HG02870 (cell line): ENCODE measurements around the gene SMAD6.

Source experiments
- ATAC-seq: cut with Tn5 transposase; IDR thresholded peaks from one replicate; pipeline ENCODE4 v1.9.1; 2021; ENCODE audit warnings: mild to moderate bottlenecking, moderate library complexity; ENCODE audit not compliant: unreplicated experiment

Gene SMAD6

DNA sequence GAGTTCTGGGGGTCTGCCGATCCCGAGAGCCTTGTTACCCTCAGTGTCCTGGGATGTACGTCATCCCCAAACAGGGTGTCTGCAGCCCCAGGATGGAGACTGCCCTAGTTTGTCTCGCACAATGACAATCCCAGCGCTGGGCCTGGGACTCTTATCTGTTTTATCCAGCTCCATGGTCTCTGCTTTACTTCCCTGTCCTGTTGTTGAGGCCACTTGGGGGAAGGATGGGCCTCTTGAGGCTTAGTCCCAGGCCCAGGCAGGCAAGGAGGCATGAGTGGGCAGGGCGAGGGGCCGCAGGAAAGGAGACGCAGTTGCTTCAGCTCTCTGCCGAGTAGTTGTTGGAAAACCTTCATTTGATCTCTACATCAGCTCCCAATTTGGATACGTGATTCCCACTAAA, 17.4 kb downstream of the SMAD6 start:
- no peak for ATAC-seq

DNA sequence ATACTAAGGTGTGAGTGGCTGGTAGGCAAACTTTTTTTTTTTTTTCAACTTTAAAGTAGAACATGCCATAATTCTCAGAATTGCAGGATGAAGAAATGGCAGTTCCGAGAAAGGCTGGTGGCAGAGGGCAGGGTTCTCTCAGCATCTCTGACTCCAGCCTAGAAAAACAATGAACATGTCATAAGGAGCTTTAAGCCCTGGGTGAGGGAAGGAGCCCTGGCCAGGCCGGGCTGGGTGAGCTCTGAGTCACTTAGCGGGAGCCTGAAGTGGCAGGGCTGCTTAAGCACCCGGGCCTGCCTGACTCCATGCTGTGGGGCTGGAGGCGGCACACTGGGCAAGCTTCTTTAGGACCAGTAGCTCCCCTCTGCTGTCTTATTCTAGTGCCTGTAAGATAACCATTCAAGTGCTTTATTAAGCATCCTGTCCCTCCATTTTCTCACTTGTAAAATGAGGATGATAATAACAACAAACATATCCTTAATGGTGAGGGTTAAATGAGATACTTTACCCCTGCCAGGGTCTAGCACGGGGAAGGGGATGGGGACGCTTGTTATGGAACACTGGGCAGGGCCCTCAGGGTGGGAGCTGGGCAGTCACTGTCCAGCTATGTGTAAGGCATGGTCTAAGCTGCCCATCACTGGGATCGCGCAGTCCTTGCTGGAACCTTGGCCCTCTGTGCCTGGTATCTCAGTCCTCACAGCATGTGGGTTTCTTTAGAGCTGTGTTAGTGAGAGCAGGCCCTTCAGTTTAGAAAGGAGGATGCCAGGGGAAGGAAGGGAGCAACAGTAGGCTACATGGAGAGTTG, 18.4 kb downstream of the SMAD6 start:
- no peak for ATAC-seq

GRCh38 chr15:66721020-66721419, 19.0 kb downstream of the SMAD6 start:
- ATAC-seq, result no peak

DNA sequence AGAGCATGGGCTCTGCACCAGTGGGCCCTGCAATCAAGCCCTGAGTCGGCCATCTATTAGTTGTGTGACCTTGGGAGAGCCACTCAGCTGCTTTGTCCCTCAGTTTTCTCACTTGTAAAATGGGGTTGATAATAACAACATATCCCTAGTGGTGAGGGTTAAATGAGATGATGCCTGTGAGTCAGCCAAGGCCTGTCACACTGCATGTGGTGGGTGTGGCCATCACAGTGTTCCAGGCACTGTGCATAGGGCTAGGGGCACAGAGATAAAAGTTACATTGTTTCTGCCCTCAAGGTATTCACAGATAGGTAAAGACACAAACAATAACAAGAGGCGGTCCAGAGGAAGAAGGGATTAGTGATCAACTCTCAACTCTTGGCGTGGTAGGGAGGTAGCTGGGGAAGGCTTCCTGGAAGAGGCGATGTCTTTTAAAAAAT, 19.5 kb downstream of the SMAD6 start:
- no peak for ATAC-seq

- no peak for ATAC-seq
Observed at GRCh38 chr15:66721954-66722353, 19.9 kb downstream of the SMAD6 start.

DNA sequence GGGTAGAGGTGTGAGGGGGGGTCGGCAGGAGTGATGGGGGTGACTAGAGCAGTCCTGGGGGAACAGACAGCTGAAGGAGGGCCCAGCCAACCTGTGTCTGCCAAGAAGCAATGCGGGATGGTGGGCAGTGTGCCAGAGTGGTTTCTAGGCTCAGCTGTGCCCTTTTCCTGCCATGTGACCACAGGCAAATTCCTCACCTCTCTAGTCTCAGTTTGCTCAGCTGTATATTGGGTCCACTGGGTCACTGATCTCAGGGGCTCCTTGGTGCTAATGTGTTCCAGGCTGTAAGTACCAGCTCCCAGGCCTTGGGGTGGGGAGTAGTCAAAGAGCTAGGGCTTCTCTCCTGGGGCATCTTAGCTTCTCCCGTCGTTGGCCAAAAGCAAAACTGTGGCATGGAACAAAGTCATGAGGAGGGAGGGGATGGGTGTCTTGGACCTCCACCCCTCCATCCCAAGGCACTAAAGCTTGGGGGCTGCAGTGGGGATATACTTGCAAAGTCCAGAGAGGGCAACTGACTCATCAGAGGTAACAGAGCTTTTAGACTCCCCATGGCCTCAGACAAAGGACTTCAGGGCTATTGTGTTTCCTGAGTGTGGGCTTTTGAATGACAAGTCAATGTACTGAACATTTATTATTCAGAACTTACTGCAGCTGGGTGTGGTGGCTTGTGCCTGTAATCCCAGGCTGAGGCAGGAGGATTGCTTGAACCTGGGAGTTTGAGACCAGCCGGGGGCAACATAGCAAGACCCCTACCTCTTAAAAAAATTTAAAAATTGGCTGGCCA, 20.9 kb downstream of the SMAD6 start:
- no peak for ATAC-seq

- no peak for ATAC-seq
Observed at GRCh38 chr15:66723826-66724731, 22.0 kb downstream of the SMAD6 start.

- no peak for ATAC-seq
Observed at GRCh38 chr15:66724732-66725463, 22.9 kb downstream of the SMAD6 start.

DNA sequence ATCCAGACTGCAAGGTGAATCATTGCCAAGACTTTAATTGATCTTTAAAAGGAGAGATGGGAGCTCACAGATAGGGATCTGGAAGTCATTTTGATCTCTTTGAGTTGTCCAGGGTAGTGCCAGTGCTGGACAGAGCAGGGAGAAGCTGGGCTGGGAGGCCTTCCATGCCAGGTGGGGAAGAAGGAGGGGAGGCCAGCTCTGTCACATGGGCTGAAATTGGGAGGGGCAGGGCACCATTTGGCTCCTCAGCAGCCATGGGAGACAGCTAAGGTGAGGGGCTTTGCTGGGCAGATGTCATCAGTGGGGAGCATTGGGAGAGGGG, 23.4 kb downstream of the SMAD6 start:
- no peak for ATAC-seq

DNA sequence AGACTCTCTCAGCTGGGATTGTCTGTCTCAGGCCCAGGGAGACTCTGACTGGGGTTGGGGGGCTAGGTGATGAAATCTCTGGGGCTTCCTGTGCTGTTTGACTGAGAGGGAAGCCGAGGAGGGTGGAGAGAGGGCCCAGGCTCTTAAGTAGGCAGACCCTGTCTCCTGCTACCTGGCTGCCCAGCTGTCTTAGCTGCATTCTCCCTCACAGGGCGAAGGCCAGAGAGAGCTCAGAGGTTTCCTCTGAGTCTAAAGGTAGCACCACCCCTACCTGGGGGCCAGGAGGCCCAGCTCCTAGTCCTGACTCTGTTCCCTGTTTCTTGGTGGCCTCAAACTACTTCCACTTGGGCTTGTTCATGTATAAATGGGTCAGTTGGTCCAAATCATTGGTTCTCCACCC, 24.4 kb downstream of the SMAD6 start:
- ATAC-seq, result no peak

GRCh38 chr15:66729331-66729951, 27.4 kb downstream of the SMAD6 start:
- ATAC-seq, result no peak

DNA sequence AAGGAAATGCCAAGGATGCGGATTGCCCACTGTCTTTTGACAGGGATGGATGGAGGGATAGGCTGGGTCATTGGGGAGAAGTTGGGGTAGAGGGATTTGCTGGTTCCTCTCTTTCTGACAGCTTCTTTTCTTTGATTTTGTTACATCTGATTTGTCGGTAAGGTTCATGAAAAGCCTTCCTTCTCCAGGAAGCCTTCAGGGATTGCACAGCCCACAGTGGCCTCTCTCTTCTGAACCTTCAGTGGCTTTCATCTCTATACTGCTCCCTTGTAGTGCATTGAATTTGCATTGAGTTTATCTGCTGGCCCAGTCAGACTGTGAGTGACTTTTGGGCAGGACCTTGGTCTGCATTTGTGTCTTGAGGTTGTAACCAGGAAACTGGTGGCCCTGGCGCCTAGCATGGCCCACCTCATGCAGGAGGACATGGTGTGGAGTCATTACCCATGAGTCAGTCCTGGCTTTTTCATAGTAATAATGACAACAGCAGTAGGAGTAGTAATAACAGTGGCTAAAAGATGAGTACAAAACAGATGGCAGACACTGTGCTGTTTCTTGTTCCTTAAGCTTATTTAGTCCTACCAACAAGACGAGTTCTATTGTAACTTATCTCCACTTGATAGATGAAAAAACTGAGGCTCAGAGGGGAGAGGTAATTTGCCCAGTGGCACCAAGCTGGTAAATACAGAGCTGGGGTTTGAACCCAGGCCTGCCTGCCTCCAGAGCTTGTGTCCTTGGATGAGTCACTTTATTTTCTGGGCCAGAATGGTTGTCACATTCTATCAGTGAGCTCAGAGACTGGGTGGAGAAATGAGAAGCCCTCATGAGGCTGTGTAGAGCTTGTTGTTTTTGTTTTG, 28.4 kb downstream of the SMAD6 start:
- no peak for ATAC-seq

GRCh38 chr15:66733976-66734375, 31.9 kb downstream of the SMAD6 start:
- no peak for ATAC-seq

DNA sequence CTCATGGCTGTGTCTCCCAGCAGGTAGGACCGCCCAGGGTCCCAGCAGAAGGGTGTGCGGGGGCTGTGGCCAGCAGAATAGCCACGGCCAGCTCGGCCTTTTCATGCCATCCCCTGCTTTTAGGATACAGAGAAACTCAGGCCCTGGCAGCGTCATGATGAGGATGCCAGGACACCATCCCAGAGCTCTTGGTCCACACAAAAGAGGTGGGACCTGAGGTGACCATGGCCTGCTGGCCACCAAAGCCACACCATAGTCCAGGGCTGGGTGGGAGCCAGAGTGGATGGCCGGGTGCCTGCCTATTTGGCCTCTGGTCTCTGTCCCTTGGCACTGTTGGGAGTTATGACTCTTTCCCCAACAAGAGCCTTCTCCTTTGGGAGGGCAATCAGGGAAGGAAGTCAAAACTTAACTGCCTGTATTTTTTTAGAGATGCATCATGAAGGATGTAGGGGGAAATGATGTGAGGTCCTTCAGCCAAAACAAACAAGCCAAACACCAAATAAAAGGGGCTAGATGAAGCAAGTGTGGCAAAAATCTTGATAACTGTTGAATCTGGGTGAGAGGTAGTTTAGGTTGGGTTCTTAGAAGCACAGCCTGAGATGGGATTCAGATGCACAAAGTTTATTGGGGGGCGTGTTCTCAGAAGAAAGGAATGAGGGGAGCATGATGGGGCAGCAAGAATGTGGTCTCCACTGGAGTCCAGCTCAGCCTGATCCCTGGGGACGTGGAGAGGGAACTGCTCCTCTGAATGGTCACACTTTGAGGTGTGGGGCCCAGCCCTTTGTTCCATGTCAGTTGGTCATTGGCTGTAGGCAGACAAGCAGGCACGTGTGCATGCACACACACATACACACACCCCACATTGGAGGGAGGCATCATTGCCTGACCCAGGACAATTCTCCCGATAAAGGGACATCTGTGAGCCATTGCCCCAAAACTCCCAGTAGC, 33.2 kb downstream of the SMAD6 start:
- no peak for ATAC-seq

- ATAC-seq, result no peak
Observed at GRCh38 chr15:66735909-66736305, 33.9 kb downstream of the SMAD6 start.

GRCh38 chr15:66737243-66738010, 35.4 kb downstream of the SMAD6 start:
- ATAC-seq, result no peak

DNA sequence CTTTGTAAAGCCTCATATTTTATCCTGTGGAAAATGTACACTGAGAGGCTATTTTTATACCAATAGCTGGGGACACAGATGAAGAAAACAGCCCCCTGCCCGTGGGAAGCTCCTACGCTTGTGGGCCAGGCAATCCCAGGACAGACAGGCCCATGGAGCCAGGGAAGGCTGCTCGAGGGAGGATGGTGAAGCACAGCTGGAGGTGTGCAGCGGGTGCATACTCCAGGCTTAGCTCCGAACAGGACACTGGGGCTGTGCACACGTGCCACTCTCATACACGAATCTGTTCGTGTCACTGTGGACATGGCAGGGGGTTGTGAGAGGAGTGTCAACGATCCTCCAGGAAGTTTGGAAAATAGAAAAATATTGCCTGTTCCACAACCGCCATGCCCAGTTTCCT, 36.1 kb downstream of the SMAD6 start:
- ATAC-seq, result no peak
